Hepatocyte (in vitro differentiated cells): ENCODE measurements around the gene FUT7.

ENCODE experiments used
- EZH2 ChIP-seq: fragments of 200-600 bp; sonication (generic); IDR thresholded peaks from 2 replicates; pipeline ENCODE4 v1.6.1; 2016; ENCODE audit warnings: antibody characterized with exemption, mild to moderate bottlenecking, borderline replicate concordance
- EZH2phosphoT487 ChIP-seq: fragments of 200-600 bp; sonication (generic); IDR thresholded peaks from one replicate; pipeline ENCODE4 v1.6.1; 2018; ENCODE audit warnings: antibody characterized with exemption, mild to moderate bottlenecking, low read depth, moderate library complexity; ENCODE audit not compliant: unreplicated experiment, severe bottlenecking
- TF ChIP-seq, protein P1 (sequence below): fragments of 200-600 bp; sonication (generic); IDR thresholded peaks from 2 replicates; pipeline ENCODE4 v1.5.1; 2016; ENCODE audit warnings: antibody characterized with exemption, mild to moderate bottlenecking; ENCODE audit not compliant: poor library complexity

DNA sequence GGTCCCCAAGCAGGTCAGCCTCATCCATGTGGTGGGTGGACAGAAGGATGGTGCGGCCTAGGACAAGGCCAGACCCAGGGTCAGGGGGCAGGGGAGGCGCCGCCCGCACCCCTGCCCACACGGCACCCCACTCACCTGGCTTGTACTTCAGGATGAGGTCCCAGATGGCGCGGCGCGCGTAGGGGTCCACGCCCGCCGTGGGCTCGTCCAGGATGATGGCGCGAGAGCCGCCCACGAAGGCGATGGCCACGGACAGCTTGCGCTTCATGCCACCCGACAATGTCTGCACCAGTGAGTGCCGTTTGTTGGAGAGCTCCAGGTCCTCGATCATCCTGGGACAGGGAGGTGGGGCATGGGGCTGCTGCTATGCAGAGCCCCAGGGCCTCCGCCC, 16.4 kb downstream of the FUT7 start:
- TF ChIP-seq, protein P1, sequence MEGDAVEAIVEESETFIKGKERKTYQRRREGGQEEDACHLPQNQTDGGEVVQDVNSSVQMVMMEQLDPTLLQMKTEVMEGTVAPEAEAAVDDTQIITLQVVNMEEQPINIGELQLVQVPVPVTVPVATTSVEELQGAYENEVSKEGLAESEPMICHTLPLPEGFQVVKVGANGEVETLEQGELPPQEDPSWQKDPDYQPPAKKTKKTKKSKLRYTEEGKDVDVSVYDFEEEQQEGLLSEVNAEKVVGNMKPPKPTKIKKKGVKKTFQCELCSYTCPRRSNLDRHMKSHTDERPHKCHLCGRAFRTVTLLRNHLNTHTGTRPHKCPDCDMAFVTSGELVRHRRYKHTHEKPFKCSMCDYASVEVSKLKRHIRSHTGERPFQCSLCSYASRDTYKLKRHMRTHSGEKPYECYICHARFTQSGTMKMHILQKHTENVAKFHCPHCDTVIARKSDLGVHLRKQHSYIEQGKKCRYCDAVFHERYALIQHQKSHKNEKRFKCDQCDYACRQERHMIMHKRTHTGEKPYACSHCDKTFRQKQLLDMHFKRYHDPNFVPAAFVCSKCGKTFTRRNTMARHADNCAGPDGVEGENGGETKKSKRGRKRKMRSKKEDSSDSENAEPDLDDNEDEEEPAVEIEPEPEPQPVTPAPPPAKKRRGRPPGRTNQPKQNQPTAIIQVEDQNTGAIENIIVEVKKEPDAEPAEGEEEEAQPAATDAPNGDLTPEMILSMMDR, result no peak
- TF ChIP-seq EZH2 (no peak), EZH2phosphoT487 (no peak)
